NB4 (cell line): ENCODE measurements around the gene GJA3.

Experiments
- POLR2A ChIP-seq: IDR thresholded peaks from 2 replicates; pipeline ENCODE4 v1.6.1; 2011; ENCODE audit warnings: mild to moderate bottlenecking; ENCODE audit not compliant: insufficient read length; ENCODE audit errors: extremely low read depth
- TF ChIP-seq, protein P1 (sequence below): IDR thresholded peaks from one replicate; pipeline ENCODE4 v1.5.1; 2012; ENCODE audit warnings: low read depth, low read length
- TF ChIP-seq, protein P2 (sequence below): IDR thresholded peaks from 2 replicates; pipeline ENCODE4 v1.6.1; 2011; ENCODE audit warnings: low read depth, low read length

DNA sequence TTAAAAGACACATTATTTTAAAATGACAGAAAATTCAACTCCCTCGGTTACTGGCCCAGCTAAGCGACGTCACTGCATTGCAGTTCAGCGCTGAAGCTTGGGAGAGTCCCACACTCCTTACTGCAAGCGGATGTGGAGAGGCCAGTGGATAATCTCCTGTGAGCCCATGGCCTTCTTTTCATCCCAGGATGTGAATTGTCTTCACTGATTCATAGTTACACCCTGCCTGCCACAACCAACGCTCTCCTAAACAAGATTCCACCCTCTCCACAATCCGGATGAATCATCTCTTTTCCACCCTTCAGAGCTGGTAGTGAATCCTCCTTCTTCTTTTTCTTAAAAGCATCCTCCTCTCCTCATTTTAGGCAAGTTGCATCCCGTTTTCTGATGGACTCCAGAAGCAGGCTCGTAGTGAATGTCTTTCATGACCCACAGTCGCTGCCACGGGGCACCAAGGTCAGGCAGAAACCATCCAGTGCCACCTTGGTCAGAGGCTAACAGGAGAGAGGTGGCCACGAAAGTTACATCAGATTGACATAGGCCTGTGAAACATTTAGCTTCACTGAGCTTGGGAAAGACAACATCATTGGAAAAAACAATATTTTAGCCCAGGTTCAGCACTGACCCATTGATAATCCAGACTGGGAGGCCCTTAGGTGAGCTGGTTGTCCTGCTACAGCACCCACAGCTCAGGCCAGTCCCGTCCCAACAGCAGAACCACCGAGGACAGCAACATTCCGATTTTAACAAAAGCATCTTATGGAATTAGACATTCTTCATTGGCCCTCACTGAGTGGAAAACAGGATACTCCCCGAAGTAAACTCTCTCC lies 29.8 kb upstream of the GJA3 start:
- TF ChIP-seq, protein P1, sequence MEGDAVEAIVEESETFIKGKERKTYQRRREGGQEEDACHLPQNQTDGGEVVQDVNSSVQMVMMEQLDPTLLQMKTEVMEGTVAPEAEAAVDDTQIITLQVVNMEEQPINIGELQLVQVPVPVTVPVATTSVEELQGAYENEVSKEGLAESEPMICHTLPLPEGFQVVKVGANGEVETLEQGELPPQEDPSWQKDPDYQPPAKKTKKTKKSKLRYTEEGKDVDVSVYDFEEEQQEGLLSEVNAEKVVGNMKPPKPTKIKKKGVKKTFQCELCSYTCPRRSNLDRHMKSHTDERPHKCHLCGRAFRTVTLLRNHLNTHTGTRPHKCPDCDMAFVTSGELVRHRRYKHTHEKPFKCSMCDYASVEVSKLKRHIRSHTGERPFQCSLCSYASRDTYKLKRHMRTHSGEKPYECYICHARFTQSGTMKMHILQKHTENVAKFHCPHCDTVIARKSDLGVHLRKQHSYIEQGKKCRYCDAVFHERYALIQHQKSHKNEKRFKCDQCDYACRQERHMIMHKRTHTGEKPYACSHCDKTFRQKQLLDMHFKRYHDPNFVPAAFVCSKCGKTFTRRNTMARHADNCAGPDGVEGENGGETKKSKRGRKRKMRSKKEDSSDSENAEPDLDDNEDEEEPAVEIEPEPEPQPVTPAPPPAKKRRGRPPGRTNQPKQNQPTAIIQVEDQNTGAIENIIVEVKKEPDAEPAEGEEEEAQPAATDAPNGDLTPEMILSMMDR, result no peak
- no peak for TF ChIP-seq POLR2A
- TF ChIP-seq, protein P2, sequence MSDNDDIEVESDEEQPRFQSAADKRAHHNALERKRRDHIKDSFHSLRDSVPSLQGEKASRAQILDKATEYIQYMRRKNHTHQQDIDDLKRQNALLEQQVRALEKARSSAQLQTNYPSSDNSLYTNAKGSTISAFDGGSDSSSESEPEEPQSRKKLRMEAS, result no peak
